A549 (cell line): Measurements from ENCODE around the gene MAGED1.
"Not testable (repeated sequence)": the region's sequence is repeated elsewhere in the genome, so short reads cannot be mapped to it uniquely, and the experiment has no call there.

Experiments
- NFE2L2 ChIP-seq: fragments of 150-350 bp; conservative IDR thresholded peaks from 2 replicates; pipeline ENCODE4 v1.6.1; 2014; ENCODE audit warnings: low read length
- TF ChIP-seq, protein P1 (sequence below): fragments of >200 bp; sonication (Bioruptor Twin); formaldehyde crosslinking; IDR thresholded peaks from 3 replicates; pipeline ENCODE4 v1.5.1; 2016

DNA sequence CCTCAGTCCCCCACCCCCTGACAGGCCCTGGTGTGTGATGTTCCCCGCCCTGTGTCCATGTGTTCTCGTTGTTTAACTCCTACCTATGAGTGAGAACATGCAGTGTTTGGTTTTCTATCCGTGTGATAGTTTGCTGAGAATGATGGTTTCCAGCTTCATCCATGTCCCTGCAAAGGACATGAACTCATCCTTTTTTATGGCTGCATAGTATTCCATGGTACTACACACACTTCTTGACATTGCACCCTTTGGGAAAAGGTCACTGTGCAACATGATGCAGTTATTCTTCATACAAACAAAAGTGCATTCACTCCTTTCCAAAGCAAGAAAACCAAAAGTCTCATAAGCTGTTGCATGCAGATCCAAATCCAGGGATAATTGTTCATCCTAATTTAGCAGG lies 11.7 kb downstream of the MAGED1 start:
- TF ChIP-seq, protein P1, sequence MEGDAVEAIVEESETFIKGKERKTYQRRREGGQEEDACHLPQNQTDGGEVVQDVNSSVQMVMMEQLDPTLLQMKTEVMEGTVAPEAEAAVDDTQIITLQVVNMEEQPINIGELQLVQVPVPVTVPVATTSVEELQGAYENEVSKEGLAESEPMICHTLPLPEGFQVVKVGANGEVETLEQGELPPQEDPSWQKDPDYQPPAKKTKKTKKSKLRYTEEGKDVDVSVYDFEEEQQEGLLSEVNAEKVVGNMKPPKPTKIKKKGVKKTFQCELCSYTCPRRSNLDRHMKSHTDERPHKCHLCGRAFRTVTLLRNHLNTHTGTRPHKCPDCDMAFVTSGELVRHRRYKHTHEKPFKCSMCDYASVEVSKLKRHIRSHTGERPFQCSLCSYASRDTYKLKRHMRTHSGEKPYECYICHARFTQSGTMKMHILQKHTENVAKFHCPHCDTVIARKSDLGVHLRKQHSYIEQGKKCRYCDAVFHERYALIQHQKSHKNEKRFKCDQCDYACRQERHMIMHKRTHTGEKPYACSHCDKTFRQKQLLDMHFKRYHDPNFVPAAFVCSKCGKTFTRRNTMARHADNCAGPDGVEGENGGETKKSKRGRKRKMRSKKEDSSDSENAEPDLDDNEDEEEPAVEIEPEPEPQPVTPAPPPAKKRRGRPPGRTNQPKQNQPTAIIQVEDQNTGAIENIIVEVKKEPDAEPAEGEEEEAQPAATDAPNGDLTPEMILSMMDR = not testable (repeated sequence)
- TF ChIP-seq NFE2L2 = not testable (repeated sequence)
